Endothelial cell of umbilical vein (primary cell): Measurements from ENCODE around the gene ZNRF3. TPM values are rescaled to one million over a fixed set of nuclear protein-coding genes. Genes with fewer than 3 reads are reported as not detected.

ENCODE experiments used
- BruUV-seq: library from RNA; stranded (reverse); fragments of 400-500 nt; replicated peaks from 2 replicates; lab custom pipeline; 2021; lab: Mats Ljungman, UMichigan
- CTCF ChIA-PET: fragments of 300-600, 350-600 bp; sonication (Branson Sonifier 250); formaldehyde crosslinking; loops from one replicate; lab custom pipeline; 2021; ENCODE audit warnings: antibody characterized with exemption, inconsistent platforms; lab: Charles Lee
- POLR2A ChIA-PET: fragments of 300-600, 350-600 bp; sonication (Branson Sonifier 250); formaldehyde crosslinking; loops from one replicate; lab custom pipeline; 2021; ENCODE audit warnings: antibody characterized with exemption, inconsistent platforms; lab: Charles Lee
- DNase-seq: peaks from one replicate; pipeline ENCODE4 v3.0.0-alpha.2; 2011; ENCODE audit warnings: low read depth, low spot score
- FAIRE-seq: peaks from 2 replicates; lab custom pipeline; 2011; peaks lifted over from hg19 to GRCh38; lab: Jason Lieb, UNC
- H2AFZ ChIP-seq: 2 replicates; pipeline ENCODE4 v1.6.0; 2012; ENCODE audit warnings: low read depth, low read length, control low read depth, inconsistent platforms
- H3K27ac ChIP-seq: 2 replicates; pipeline ENCODE4 v1.5.1; 2011; ENCODE audit warnings: low read depth, mild to moderate bottlenecking, control low read depth, low read length, moderate library complexity; ENCODE audit not compliant: insufficient read depth
- H3K27me3 ChIP-seq, 2 experiments: 2 replicates each; pipeline versions ENCODE4 v1.6.0 to v1.6.1; 2011; ENCODE audit warnings: low read length in 2 of 2, mixed read lengths in 1 of 2; ENCODE audit not compliant: control insufficient read depth in 2 of 2, insufficient read depth in 2 of 2
- H3K36me3 ChIP-seq, 2 experiments: 2 replicates in 1 of 2; 3 replicates in 1 of 2; pipeline ENCODE4 v1.5.1; 2011; ENCODE audit warnings: low read length in 2 of 2, mild to moderate bottlenecking in 1 of 2, moderate library complexity in 1 of 2; ENCODE audit not compliant: control insufficient read depth in 2 of 2, insufficient read depth in 2 of 2; ENCODE audit errors: extremely low read depth in 1 of 2
- H3K4me1 ChIP-seq: 3 replicates; pipeline ENCODE4 v1.5.1; 2011; ENCODE audit warnings: mild to moderate bottlenecking, low read length; ENCODE audit not compliant: control insufficient read depth, insufficient read depth; ENCODE audit errors: extremely low read depth
- H3K4me2 ChIP-seq: 2 replicates; pipeline ENCODE4 v1.6.1; 2011; ENCODE audit warnings: low read length, control low read depth, mixed read lengths; ENCODE audit not compliant: insufficient read depth
- H3K4me3 ChIP-seq, 3 experiments: fragments of 200-600 bp in 1 of 3; sonication (generic), shearing (Covaris generic) in 1 of 3; replicated peaks in 1 of 3; 2 replicates each; pipeline ENCODE4 v1.5.1; 2011 to 2016; ENCODE audit warnings: control low read depth in 3 of 3, low read length in 3 of 3, mild to moderate bottlenecking in 2 of 3, inconsistent platforms in 1 of 3, low read depth in 1 of 3, moderate library complexity in 1 of 3; ENCODE audit not compliant: insufficient read depth in 1 of 3
- H3K79me2 ChIP-seq: 2 replicates; pipeline ENCODE4 v1.6.0; 2012; ENCODE audit warnings: low read length, inconsistent platforms; ENCODE audit not compliant: control insufficient read depth, insufficient read depth
- H3K9ac ChIP-seq: replicated peaks from 2 replicates; pipeline ENCODE3; 2011; ENCODE audit warnings: low read length, control low read depth; ENCODE audit not compliant: insufficient read depth; ENCODE audit errors: extremely low read depth
- H3K9me1 ChIP-seq: replicated peaks from 3 replicates; pipeline ENCODE4 v1.6.0; 2011; ENCODE audit warnings: mild to moderate bottlenecking, low read length; ENCODE audit not compliant: control insufficient read depth, insufficient read depth; ENCODE audit errors: extremely low read depth
- H3K9me3 ChIP-seq: replicated peaks from 2 replicates; pipeline ENCODE4 v1.5.1; 2012; ENCODE audit warnings: low read length, inconsistent platforms; ENCODE audit not compliant: control insufficient read depth, insufficient read depth
- H4K20me1 ChIP-seq: replicated peaks from 2 replicates; pipeline ENCODE3; 2011; ENCODE audit warnings: mild to moderate bottlenecking, low read length; ENCODE audit not compliant: control insufficient read depth, insufficient read depth; ENCODE audit errors: extremely low read depth
- CTCF ChIP-seq, 2 donors: IDR thresholded peaks; 1 replicate in 1 of 2; 2 replicates in 1 of 2; pipeline ENCODE4 v1.5.1; 2011; ENCODE audit warnings: low read length in 2 of 2, mild to moderate bottlenecking in 2 of 2, moderate library complexity in 2 of 2, control low read depth in 1 of 2, inconsistent platforms in 1 of 2, low read depth in 1 of 2; ENCODE audit not compliant: insufficient read depth in 1 of 2; ENCODE audit errors: extremely low read depth in 1 of 2
- EZH2 ChIP-seq: IDR thresholded peaks from 2 replicates; pipeline ENCODE4 v1.6.1; 2012; ENCODE audit warnings: borderline replicate concordance, low read depth, mild to moderate bottlenecking, moderate library complexity, low read length, inconsistent platforms; ENCODE audit not compliant: severe bottlenecking
- FOS ChIP-seq: IDR thresholded peaks from 2 replicates; pipeline ENCODE4 v1.6.1; 2011; ENCODE audit warnings: mild to moderate bottlenecking, low read length, moderate library complexity, borderline replicate concordance; ENCODE audit not compliant: insufficient read depth
- JUN ChIP-seq: IDR thresholded peaks from 2 replicates; pipeline ENCODE4 v1.6.1; 2011; ENCODE audit warnings: borderline replicate concordance, low read depth; ENCODE audit not compliant: insufficient read length, insufficient read depth
- MYC ChIP-seq: IDR thresholded peaks from one replicate; pipeline ENCODE4 v1.6.1; 2011; ENCODE audit warnings: mild to moderate bottlenecking, low read depth, low read length
- POLR2A ChIP-seq: IDR thresholded peaks from 2 replicates; pipeline ENCODE4 v1.6.1; 2012; ENCODE audit warnings: low read depth, mild to moderate bottlenecking, control low read depth, low read length
- POLR2AphosphoS5 ChIP-seq: IDR thresholded peaks from 2 replicates; pipeline ENCODE4 v1.6.1; 2012; ENCODE audit warnings: low read depth, mild to moderate bottlenecking, control low read depth, low read length, moderate library complexity; ENCODE audit not compliant: insufficient read depth
- dilution Hi-C: fragments of 300-500 bp; cut with MboI; formaldehyde crosslinking; loops from one replicate; pipeline ENCODE4 v1.15.0; 2019; ENCODE audit warnings: low sequenced_read_pairs; ENCODE audit not compliant: extremely low pct_ligation_motif_present
- intact Hi-C: fragments of 100-400 bp; cut with micrococcal nuclease; formaldehyde crosslinking; loops from one replicate; pipeline ENCODE4 v1.10.0; 2022
- polyA plus RNA-seq, 4 experiments: library from polyadenylated mRNA; depleted of rRNA in 3 of 4; stranded (reverse) in 3 of 4; unstranded in 1 of 4; fragments of >200 nt; gene quantifications; 2 replicates each; pipeline versions ENCODE4 v1.2.1 to v1.2.3, GENCODE V29; 2011 to 2012; ENCODE audit warnings: missing spikeins in 1 of 4
- total RNA-seq: library from RNA; stranded (reverse); gene quantifications from 2 replicates; pipeline ENCODE4 v1.2.3, GENCODE V29; 2021

The ZNRF3 gene
- total and polyA plus RNA-seq, 2 donors (not counting 3 experiments of a cell fraction or from before 2014, with no cell fraction given), result 2.7 to 5.2 TPM

- Histone ChIP-seq H3K79me2 (no peaks in the 10 kb centered on the region), H3K4me3 (peak overlapping the region in 2 of 3 experiments; percentile 43 to 52), H3K36me3 (no peaks in the 10 kb centered on the region), H3K27ac (peak overlapping the region; percentile 99), H3K9me3 (no peaks in the 10 kb centered on the region), H4K20me1 (no peaks in the 10 kb centered on the region), H3K9ac (peak overlapping the region; percentile 74), H3K27me3 (no peaks in the 10 kb centered on the region), H3K4me1 (peaks cover 27% of the 10 kb centered on the region), H2AFZ (peak overlapping the region; percentile 21), H3K4me2 (peak overlapping the region; percentile 77), H3K9me1 (no peaks in the 10 kb centered on the region)
- peak; percentile 97 for TF ChIP-seq FOS
- peak; percentile 17 for TF ChIP-seq MYC
- TF ChIP-seq JUN, result peak; percentile 93
- peak in 1 of 2 donors; percentile 10 for TF ChIP-seq CTCF (IDR thresholded peaks at IDR 0.05; ENCODE audit: extremely low read depth in 1 of 2, insufficient read depth in 1 of 2, low read depth in 1 of 2, low read length in 2 of 2)
- TF ChIP-seq POLR2AphosphoS5, result peak; percentile 48
- TF ChIP-seq POLR2A, result no peak
- TF ChIP-seq EZH2, result no peak
- POLR2A ChIA-PET, result interaction anchor here (0.6 to 0.7 kb wide), 2 partner anchors 102 to 148 kb away, joined by 3 to 5 read pairs; no protein-coding TSS in a partner anchor
- intact Hi-C loops (loop anchor here (1.0 to 5.0 kb wide), 5 partner anchors 9 to 231 kb away; partner anchors contain the start of genes XBP1 and ZNRF3), dilution Hi-C loops (no loop called here)
- BruUV-seq, result TSS peak; percentile 93
- DNase-seq (peak; percentile 97), FAIRE-seq (peak; percentile 98)
- CTCF ChIA-PET, result interaction anchor here (0.7 to 3.2 kb wide), 13 partner anchors 9 to 431 kb away, joined by 3 to 38 read pairs (median 4); partner anchors contain the start of gene ZNRF3
Observed at GRCh38 chr22:29031227-29032011, 148.0 kb downstream of the ZNRF3 start.
